ENCODE measurements around the gene TFB2M.
"Not testable (repeated sequence)": the region's sequence is repeated elsewhere in the genome, so short reads cannot be mapped to it uniquely, and the experiment has no call there.

TFB2M gene

GRCh38 chr1:246566128-246566812, at the start of gene TFB2M, which contains the start of gene CNST:
Gene TFB2M, minus strand, starts transcription at chr1:246566261. Its CDS starts 123 bp downstream, at chr1:246566138.
Gene CNST, plus strand, starts transcription at chr1:246566456. Its CDS starts 25,107 bp downstream, at chr1:246591563.
- peak; percentile 99 for DNase-seq

- no peak for DNase-seq
These were observed 47.2 kb upstream of the TFB2M start for GRCh38 chr1:246613096-246613758.

GRCh38 chr1:246609632-246610031, 43.6 kb upstream of the TFB2M start:
- DNase-seq: no peak

GRCh38 chr1:246608616-246609376, 42.7 kb upstream of the TFB2M start:
- no peak for DNase-seq

- DNase-seq: no peak
These were observed 41.4 kb upstream of the TFB2M start for GRCh38 chr1:246607462-246607861.

GRCh38 chr1:246605231-246605630, 39.2 kb upstream of the TFB2M start:
- not testable (repeated sequence) for DNase-seq

GRCh38 chr1:246602194-246602593, 36.1 kb upstream of the TFB2M start:
- DNase-seq: no peak

GRCh38 chr1:246600579-246600978, 34.5 kb upstream of the TFB2M start:
- DNase-seq: no peak

- DNase-seq: no peak
These were observed 33.3 kb upstream of the TFB2M start for GRCh38 chr1:246599315-246599714.

GRCh38 chr1:246597971-246598370, 31.9 kb upstream of the TFB2M start:
- no peak for DNase-seq

GRCh38 chr1:246597340-246597739, 31.3 kb upstream of the TFB2M start:
- DNase-seq: no peak

- DNase-seq: no peak
These were observed 29.1 kb upstream of the TFB2M start for GRCh38 chr1:246595146-246595545.

- no peak for DNase-seq
These were observed 26.6 kb upstream of the TFB2M start for GRCh38 chr1:246592695-246593094.

- DNase-seq: no peak
These were observed 25.9 kb upstream of the TFB2M start for GRCh38 chr1:246591958-246592357.

- no peak for DNase-seq
These were observed 25.4 kb upstream of the TFB2M start for GRCh38 chr1:246591504-246591903.

- DNase-seq: no peak
These were observed 25.0 kb upstream of the TFB2M start for GRCh38 chr1:246591047-246591446.

- not testable (repeated sequence) for DNase-seq
These were observed 23.9 kb upstream of the TFB2M start for GRCh38 chr1:246589919-246590318.

- no peak for DNase-seq
These were observed 22.2 kb upstream of the TFB2M start for GRCh38 chr1:246588159-246588721.

GRCh38 chr1:246587606-246588005, 21.5 kb upstream of the TFB2M start:
- DNase-seq: no peak

GRCh38 chr1:246587032-246587431, 21.0 kb upstream of the TFB2M start:
- no peak for DNase-seq

GRCh38 chr1:246583448-246584185, 17.6 kb upstream of the TFB2M start:
- no peak for DNase-seq

- no peak for DNase-seq
These were observed 17.0 kb upstream of the TFB2M start for GRCh38 chr1:246583056-246583440.
